Measurements from ENCODE around the gene NXPH2. TPM values are rescaled to one million over a fixed set of nuclear protein-coding genes. Genes with fewer than 3 reads are reported as not detected.

NXPH2 gene
- total RNA-seq, 2 donors from 2014 or later = not detected

DNA sequence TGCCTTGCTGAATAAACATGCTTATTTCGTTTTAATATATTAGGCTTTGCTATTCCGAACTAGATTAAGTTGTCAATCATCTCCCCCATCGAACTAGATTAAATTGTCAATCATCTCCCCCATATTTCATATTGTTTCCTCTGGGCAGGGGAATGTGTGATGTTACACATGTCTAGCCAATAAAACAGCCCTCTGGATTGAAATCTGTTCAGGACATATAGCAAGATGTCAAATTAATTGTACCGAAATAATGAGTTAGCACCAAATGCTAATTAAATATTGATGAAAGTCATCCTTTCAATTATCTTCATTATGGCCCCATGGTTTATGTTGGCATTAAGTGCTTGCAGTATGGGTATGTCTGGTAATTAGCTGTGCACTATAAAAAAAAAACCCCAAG lies 143.1 kb downstream of the NXPH2 start:
- Mint-ChIP-seq H3K4me3 (no peak overlapping the region), H3K27ac (no peak overlapping the region)

DNA sequence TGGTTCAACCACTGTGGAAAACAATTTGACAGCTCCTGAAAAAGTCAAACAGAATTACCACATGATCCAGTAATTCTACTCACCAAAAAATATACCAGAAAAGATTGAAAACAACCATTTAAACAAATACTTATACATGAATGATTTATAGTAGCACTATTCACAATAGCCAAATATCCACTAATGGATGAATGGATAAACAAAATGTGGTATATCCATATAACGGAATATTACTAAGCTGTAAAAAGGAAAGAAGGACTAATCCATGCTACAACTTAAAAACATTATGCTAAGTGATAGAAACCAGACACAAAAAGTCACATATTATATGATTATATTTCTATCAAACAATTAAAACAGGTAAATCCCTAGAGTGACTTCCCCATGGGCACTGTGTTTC lies 147.1 kb downstream of the NXPH2 start:
- Mint-ChIP-seq H3K27me3 (ENCODE audit: low read depth) (no peaks in the 10 kb centered on the region), H3K4me1 (ENCODE audit: low read depth) (no peaks in the 10 kb centered on the region), H3K9me3 (peaks cover 0 to 5% of the 10 kb centered on the region in 2 donors), H3K36me3 (ENCODE audit: insufficient read depth in 2 of 2) (peaks cover 0 to 1% of the 10 kb centered on the region in 2 donors), H3K4me3 (no peak overlapping the region), H3K27ac (no peak overlapping the region)
- no peak for ATAC-seq (replicated peaks in 1 of 2)
- DNase-seq = no peak

More for the DNA sequence above, 143.1 kb downstream of the NXPH2 start:
- Mint-ChIP-seq H3K27me3 (ENCODE audit: low read depth) (no peaks in the 10 kb centered on the region), H3K4me1 (ENCODE audit: low read depth) (no peaks in the 10 kb centered on the region), H3K36me3 (ENCODE audit: insufficient read depth in 2 of 2) (peaks cover 0 to 1% of the 10 kb centered on the region in 2 donors), H3K9me3 (peaks cover 0 to 5% of the 10 kb centered on the region in 2 donors)
- DNase-seq = no peak
- no peak for ATAC-seq (replicated peaks in 1 of 2)

DNA sequence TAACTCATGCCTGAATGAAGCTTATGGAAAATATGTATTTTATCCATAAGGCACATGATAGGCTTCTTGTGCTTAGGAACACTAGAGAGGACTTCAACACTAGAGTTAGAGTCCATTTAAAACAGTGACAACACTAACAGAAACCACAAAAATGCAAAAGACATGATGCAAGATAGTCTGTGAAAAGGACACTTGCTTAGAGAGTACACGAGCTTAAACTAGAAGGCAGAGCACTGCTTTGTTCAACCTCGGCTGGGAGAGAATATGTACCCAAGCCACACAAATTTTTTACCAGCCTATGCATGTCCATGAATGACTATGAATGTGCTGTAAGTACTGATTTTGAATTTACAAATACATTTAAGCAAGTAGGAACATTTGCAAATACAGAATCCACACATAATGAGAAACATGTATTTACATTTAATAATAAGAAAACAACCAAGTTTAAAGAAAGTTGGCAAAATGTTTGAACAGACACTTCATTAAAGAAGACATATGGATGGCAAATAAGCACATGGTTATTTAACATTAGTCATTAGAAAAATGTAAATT lies 148.0 kb downstream of the NXPH2 start:
- Mint-ChIP-seq H3K27ac (no peak overlapping the region), H3K27me3 (ENCODE audit: low read depth) (peaks cover 6% of the 10 kb centered on the region), H3K4me3 (no peak overlapping the region), H3K4me1 (ENCODE audit: low read depth) (no peaks in the 10 kb centered on the region), H3K9me3 (peaks cover 0 to 5% of the 10 kb centered on the region in 2 donors), H3K36me3 (ENCODE audit: insufficient read depth in 2 of 2) (peaks cover 0 to 1% of the 10 kb centered on the region in 2 donors)
- ATAC-seq (replicated peaks in 1 of 2) (no peak), DNase-seq (no peak)

DNA sequence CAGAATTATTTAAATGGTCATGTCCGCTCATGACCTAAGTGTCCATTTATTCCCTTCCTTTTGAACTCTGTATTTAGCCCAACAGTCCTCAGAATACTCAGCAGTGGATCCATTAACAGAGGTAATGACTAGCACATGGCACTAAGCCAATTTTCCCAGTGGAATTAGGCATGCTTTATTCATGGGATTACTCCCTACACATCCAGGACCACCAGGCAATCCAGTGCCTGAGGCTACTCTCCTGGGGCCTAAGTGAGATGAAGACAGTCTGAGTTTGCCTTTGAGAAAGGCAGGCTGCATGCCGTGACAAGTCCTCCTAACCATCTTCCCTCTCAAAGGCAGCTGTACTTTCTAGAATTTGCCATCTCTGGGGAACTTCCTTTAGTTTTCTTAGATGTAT lies 150.0 kb downstream of the NXPH2 start:
- H3K36me3 Mint-ChIP-seq (ENCODE audit: insufficient read depth in 2 of 2) = peaks cover 0 to 1% of the 10 kb centered on the region in 2 donors
- no peak overlapping the region for H3K27ac Mint-ChIP-seq
- DNase-seq (no peak), ATAC-seq (replicated peaks in 1 of 2) (no peak)
- no peak overlapping the region for H3K4me3 Mint-ChIP-seq
- no peaks in the 10 kb centered on the region for H3K4me1 Mint-ChIP-seq (ENCODE audit: low read depth)
- peaks cover 0 to 5% of the 10 kb centered on the region in 2 donors for H3K9me3 Mint-ChIP-seq
- H3K27me3 Mint-ChIP-seq (ENCODE audit: low read depth) = peaks cover 19% of the 10 kb centered on the region

DNA sequence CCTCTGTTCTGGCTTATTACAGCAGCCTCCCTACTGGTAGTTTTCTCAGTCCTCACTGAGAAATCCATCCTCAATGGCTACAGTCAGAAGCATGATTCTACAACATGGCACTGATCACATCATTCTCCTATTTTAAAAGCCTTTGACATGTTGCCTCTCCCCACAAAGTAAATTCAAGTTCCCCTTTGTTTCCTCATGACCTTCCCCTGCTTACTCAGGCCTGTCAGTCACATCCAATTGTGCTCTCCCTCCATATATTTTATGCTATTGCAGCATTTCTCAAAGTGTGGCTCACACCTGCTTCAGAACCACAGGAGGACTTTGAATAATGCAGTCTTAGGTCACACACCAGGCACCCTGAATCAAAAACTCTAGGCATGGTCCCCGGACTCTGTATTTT lies 154.0 kb downstream of the NXPH2 start:
- peaks cover 27% of the 10 kb centered on the region for H3K27me3 Mint-ChIP-seq (ENCODE audit: low read depth)
- H3K36me3 Mint-ChIP-seq (ENCODE audit: insufficient read depth in 2 of 2) = no peaks in the 10 kb centered on the region
- H3K9me3 Mint-ChIP-seq = no peaks in the 10 kb centered on the region
- no peak for ATAC-seq (replicated peaks in 1 of 2)
- H3K27ac Mint-ChIP-seq = no peak overlapping the region
- no peak overlapping the region for H3K4me3 Mint-ChIP-seq
- DNase-seq = no peak
- no peaks in the 10 kb centered on the region for H3K4me1 Mint-ChIP-seq (ENCODE audit: low read depth)

DNA sequence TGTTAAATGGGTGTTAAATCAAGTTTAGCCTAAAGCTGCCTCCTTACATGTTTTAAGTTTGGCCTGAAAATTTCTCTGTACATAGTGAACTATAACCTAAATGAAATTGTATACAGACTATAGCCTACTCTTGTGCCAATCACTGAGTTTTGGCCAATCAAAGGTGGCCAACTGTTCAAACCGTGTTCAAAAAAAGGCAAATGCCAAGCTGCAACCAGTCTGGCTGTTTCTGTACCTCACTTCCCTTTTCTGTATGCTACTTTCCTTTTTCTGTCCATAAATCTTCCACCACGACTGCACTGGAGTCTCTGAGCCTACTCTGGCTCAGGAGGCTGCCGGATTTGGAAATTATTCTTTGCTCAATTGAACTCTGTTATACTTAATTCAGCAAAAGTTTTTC lies 157.6 kb downstream of the NXPH2 start:
- Mint-ChIP-seq H3K27ac (no peak overlapping the region), H3K9me3 (no peaks in the 10 kb centered on the region), H3K36me3 (ENCODE audit: insufficient read depth in 2 of 2) (no peaks in the 10 kb centered on the region), H3K4me3 (no peak overlapping the region), H3K4me1 (ENCODE audit: low read depth) (no peaks in the 10 kb centered on the region), H3K27me3 (ENCODE audit: low read depth) (peaks cover 40% of the 10 kb centered on the region)
- no peak for DNase-seq
- no peak for ATAC-seq (replicated peaks in 1 of 2)

DNA sequence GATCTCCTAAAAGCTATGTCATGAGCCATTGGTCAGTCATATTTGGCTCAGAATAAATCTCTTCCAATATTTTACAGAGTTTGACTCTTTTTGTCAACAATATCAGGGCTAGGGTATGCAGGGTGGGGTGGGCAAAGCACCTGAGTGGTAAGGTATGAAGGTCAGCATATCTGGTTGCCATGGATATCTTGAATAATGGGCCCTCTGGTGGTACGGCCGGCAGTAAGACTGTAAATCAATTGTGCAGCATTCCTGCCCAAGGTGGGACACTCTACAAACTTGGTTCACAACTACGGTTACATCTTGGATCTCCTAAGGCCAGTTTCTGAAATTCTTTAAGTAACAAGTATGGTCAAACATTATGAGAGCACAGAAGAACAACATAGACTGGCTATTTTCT lies 159.1 kb downstream of the NXPH2 start:
- no peak overlapping the region for H3K4me3 Mint-ChIP-seq
- no peaks in the 10 kb centered on the region for H3K9me3 Mint-ChIP-seq
- no peaks in the 10 kb centered on the region for H3K36me3 Mint-ChIP-seq (ENCODE audit: insufficient read depth in 2 of 2)
- ATAC-seq (replicated peaks in 1 of 2) (no peak), DNase-seq (no peak)
- H3K27ac Mint-ChIP-seq = no peak overlapping the region
- peaks cover 27% of the 10 kb centered on the region for H3K27me3 Mint-ChIP-seq (ENCODE audit: low read depth)
- no peaks in the 10 kb centered on the region for H3K4me1 Mint-ChIP-seq (ENCODE audit: low read depth)

DNA sequence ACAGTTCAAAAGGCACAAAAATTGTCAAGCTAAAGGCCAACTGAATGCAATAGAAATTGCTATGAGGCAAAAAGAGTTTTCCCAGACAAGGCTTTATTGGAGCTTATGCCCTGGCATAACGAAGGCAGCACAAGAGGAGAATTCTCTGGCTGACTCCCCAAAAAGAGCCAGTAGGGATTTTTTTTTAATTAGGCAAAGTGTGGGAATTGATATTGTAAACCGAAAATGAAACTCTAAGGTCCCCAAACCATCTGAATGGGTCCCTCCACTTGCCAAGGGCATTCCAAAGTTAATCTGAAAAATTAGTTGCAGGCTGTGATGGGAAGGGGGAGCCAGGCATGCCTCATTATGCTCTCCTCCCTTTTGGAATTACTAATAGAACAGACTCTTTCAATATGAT lies 159.8 kb downstream of the NXPH2 start:
- H3K27me3 Mint-ChIP-seq (ENCODE audit: low read depth) = peaks cover 22% of the 10 kb centered on the region
- no peak overlapping the region for H3K27ac Mint-ChIP-seq
- no peak overlapping the region for H3K4me3 Mint-ChIP-seq
- H3K36me3 Mint-ChIP-seq (ENCODE audit: insufficient read depth in 2 of 2) = no peaks in the 10 kb centered on the region
- no peak for ATAC-seq (replicated peaks in 1 of 2)
- no peaks in the 10 kb centered on the region for H3K9me3 Mint-ChIP-seq
- no peak for DNase-seq
- no peaks in the 10 kb centered on the region for H3K4me1 Mint-ChIP-seq (ENCODE audit: low read depth)

All from activated T-cell treated with anti-CD3 and anti-CD28 coated beads, Interleukin-2, amount 50 U/mL, for 72 hours (primary cell).